Endothelial cell of umbilical vein (primary cell): ENCODE data around the gene SHCBP1L. TPM values are rescaled to one million over a fixed set of nuclear protein-coding genes. Genes with fewer than 3 reads are reported as not detected.

Experiments used
- BruUV-seq: library from RNA; stranded (reverse); fragments of 400-500 nt; replicated peaks from 2 replicates; lab custom pipeline; 2021; lab: Mats Ljungman, UMichigan
- CTCF ChIA-PET: fragments of 300-600, 350-600 bp; sonication (Branson Sonifier 250); formaldehyde crosslinking; loops from one replicate; lab custom pipeline; 2021; ENCODE audit warnings: antibody characterized with exemption, inconsistent platforms; lab: Charles Lee
- POLR2A ChIA-PET: fragments of 300-600, 350-600 bp; sonication (Branson Sonifier 250); formaldehyde crosslinking; loops from one replicate; lab custom pipeline; 2021; ENCODE audit warnings: antibody characterized with exemption, inconsistent platforms; lab: Charles Lee
- DNase-seq: peaks from one replicate; pipeline ENCODE4 v3.0.0-alpha.2; 2011; ENCODE audit warnings: low read depth, low spot score
- FAIRE-seq: peaks from 2 replicates; lab custom pipeline; 2011; peaks lifted over from hg19 to GRCh38; lab: Jason Lieb, UNC
- H2AFZ ChIP-seq: 2 replicates; pipeline ENCODE4 v1.6.0; 2012; ENCODE audit warnings: low read depth, low read length, control low read depth, inconsistent platforms
- H3K27ac ChIP-seq: 2 replicates; pipeline ENCODE4 v1.5.1; 2011; ENCODE audit warnings: low read depth, mild to moderate bottlenecking, control low read depth, low read length, moderate library complexity; ENCODE audit not compliant: insufficient read depth
- H3K27me3 ChIP-seq, 2 experiments: 2 replicates each; pipeline versions ENCODE4 v1.6.0 to v1.6.1; 2011; ENCODE audit warnings: low read length in 2 of 2, mixed read lengths in 1 of 2; ENCODE audit not compliant: control insufficient read depth in 2 of 2, insufficient read depth in 2 of 2
- H3K36me3 ChIP-seq, 2 experiments: 2 replicates in 1 of 2; 3 replicates in 1 of 2; pipeline ENCODE4 v1.5.1; 2011; ENCODE audit warnings: low read length in 2 of 2, mild to moderate bottlenecking in 1 of 2, moderate library complexity in 1 of 2; ENCODE audit not compliant: control insufficient read depth in 2 of 2, insufficient read depth in 2 of 2; ENCODE audit errors: extremely low read depth in 1 of 2
- H3K4me1 ChIP-seq: 3 replicates; pipeline ENCODE4 v1.5.1; 2011; ENCODE audit warnings: mild to moderate bottlenecking, low read length; ENCODE audit not compliant: control insufficient read depth, insufficient read depth; ENCODE audit errors: extremely low read depth
- H3K4me2 ChIP-seq: 2 replicates; pipeline ENCODE4 v1.6.1; 2011; ENCODE audit warnings: low read length, control low read depth, mixed read lengths; ENCODE audit not compliant: insufficient read depth
- H3K4me3 ChIP-seq, 3 experiments: fragments of 200-600 bp in 1 of 3; sonication (generic), shearing (Covaris generic) in 1 of 3; replicated peaks in 1 of 3; 2 replicates each; pipeline ENCODE4 v1.5.1; 2011 to 2016; ENCODE audit warnings: control low read depth in 3 of 3, low read length in 3 of 3, mild to moderate bottlenecking in 2 of 3, inconsistent platforms in 1 of 3, low read depth in 1 of 3, moderate library complexity in 1 of 3; ENCODE audit not compliant: insufficient read depth in 1 of 3
- H3K79me2 ChIP-seq: 2 replicates; pipeline ENCODE4 v1.6.0; 2012; ENCODE audit warnings: low read length, inconsistent platforms; ENCODE audit not compliant: control insufficient read depth, insufficient read depth
- H3K9ac ChIP-seq: replicated peaks from 2 replicates; pipeline ENCODE3; 2011; ENCODE audit warnings: low read length, control low read depth; ENCODE audit not compliant: insufficient read depth; ENCODE audit errors: extremely low read depth
- H3K9me1 ChIP-seq: replicated peaks from 3 replicates; pipeline ENCODE4 v1.6.0; 2011; ENCODE audit warnings: mild to moderate bottlenecking, low read length; ENCODE audit not compliant: control insufficient read depth, insufficient read depth; ENCODE audit errors: extremely low read depth
- H3K9me3 ChIP-seq: replicated peaks from 2 replicates; pipeline ENCODE4 v1.5.1; 2012; ENCODE audit warnings: low read length, inconsistent platforms; ENCODE audit not compliant: control insufficient read depth, insufficient read depth
- H4K20me1 ChIP-seq: replicated peaks from 2 replicates; pipeline ENCODE3; 2011; ENCODE audit warnings: mild to moderate bottlenecking, low read length; ENCODE audit not compliant: control insufficient read depth, insufficient read depth; ENCODE audit errors: extremely low read depth
- EZH2 ChIP-seq: IDR thresholded peaks from 2 replicates; pipeline ENCODE4 v1.6.1; 2012; ENCODE audit warnings: borderline replicate concordance, low read depth, mild to moderate bottlenecking, moderate library complexity, low read length, inconsistent platforms; ENCODE audit not compliant: severe bottlenecking
- FOS ChIP-seq: IDR thresholded peaks from 2 replicates; pipeline ENCODE4 v1.6.1; 2011; ENCODE audit warnings: mild to moderate bottlenecking, low read length, moderate library complexity, borderline replicate concordance; ENCODE audit not compliant: insufficient read depth
- GATA2 ChIP-seq: IDR thresholded peaks from 2 replicates; pipeline ENCODE4 v1.7.0; 2011; ENCODE audit warnings: low read depth, mild to moderate bottlenecking, moderate library complexity, mixed read lengths, low read length; ENCODE audit not compliant: insufficient read length, insufficient read depth
- JUN ChIP-seq: IDR thresholded peaks from 2 replicates; pipeline ENCODE4 v1.6.1; 2011; ENCODE audit warnings: borderline replicate concordance, low read depth; ENCODE audit not compliant: insufficient read length, insufficient read depth
- MYC ChIP-seq: IDR thresholded peaks from one replicate; pipeline ENCODE4 v1.6.1; 2011; ENCODE audit warnings: mild to moderate bottlenecking, low read depth, low read length
- POLR2A ChIP-seq: IDR thresholded peaks from 2 replicates; pipeline ENCODE4 v1.6.1; 2012; ENCODE audit warnings: low read depth, mild to moderate bottlenecking, control low read depth, low read length
- POLR2AphosphoS5 ChIP-seq: IDR thresholded peaks from 2 replicates; pipeline ENCODE4 v1.6.1; 2012; ENCODE audit warnings: low read depth, mild to moderate bottlenecking, control low read depth, low read length, moderate library complexity; ENCODE audit not compliant: insufficient read depth
- dilution Hi-C: fragments of 300-500 bp; cut with MboI; formaldehyde crosslinking; loops from one replicate; pipeline ENCODE4 v1.15.0; 2019; ENCODE audit warnings: low sequenced_read_pairs; ENCODE audit not compliant: extremely low pct_ligation_motif_present
- intact Hi-C: fragments of 100-400 bp; cut with micrococcal nuclease; formaldehyde crosslinking; loops from one replicate; pipeline ENCODE4 v1.10.0; 2022
- polyA plus RNA-seq, 4 experiments: library from polyadenylated mRNA; depleted of rRNA in 3 of 4; stranded (reverse) in 3 of 4; unstranded in 1 of 4; fragments of >200 nt; gene quantifications; 2 replicates each; pipeline versions ENCODE4 v1.2.1 to v1.2.3, GENCODE V29; 2011 to 2012; ENCODE audit warnings: missing spikeins in 1 of 4
- total RNA-seq: library from RNA; stranded (reverse); gene quantifications from 2 replicates; pipeline ENCODE4 v1.2.3, GENCODE V29; 2021
- TF ChIP-seq, protein P1 (sequence below), 2 donors: IDR thresholded peaks; 1 replicate in 1 of 2; 2 replicates in 1 of 2; pipeline ENCODE4 v1.5.1; 2011; ENCODE audit warnings: low read length in 2 of 2, mild to moderate bottlenecking in 2 of 2, moderate library complexity in 2 of 2, control low read depth in 1 of 2, inconsistent platforms in 1 of 2, low read depth in 1 of 2; ENCODE audit not compliant: insufficient read depth in 1 of 2; ENCODE audit errors: extremely low read depth in 1 of 2
- TF ChIP-seq, protein P2 (sequence below): IDR thresholded peaks from 2 replicates; pipeline ENCODE4 v1.6.1; 2011; ENCODE audit not compliant: insufficient read depth, insufficient read length

The SHCBP1L gene
- total and polyA plus RNA-seq, 2 donors (not counting 3 experiments of a cell fraction or from before 2014, with no cell fraction given): not detected

DNA sequence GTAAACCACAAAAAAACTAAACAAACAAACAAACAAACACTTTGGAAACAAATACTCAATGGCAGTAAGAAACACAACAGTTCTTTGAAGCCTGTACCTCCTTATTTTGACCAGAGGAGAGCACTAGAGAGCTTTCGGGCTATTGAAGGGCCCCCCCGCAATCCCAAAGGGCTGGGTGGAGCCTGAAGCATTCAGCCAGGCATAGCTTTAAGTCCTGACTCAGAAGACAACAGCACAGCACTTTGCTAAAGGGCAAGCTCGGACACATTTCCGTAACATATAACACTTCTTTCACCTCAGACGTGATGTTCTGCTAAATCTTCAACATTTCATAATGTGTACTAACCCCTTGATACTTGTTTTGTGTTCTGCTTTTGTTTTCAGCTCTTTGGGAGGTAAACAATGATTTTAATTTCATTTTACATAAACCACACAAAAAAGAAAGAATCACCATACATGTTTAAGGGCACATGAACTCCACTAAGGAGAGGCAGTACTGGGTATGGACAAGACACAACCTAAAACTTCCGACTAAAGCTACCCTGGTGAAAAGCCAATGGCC lies 9.7 kb upstream of the SHCBP1L start:
- peaks cover 6% of the 10 kb centered on the region for H3K4me1 ChIP-seq
- H3K9ac ChIP-seq: peak overlapping the region; percentile 74

More for the DNA sequence above, 9.7 kb upstream of the SHCBP1L start:
- H3K9me3 ChIP-seq: no peaks in the 10 kb centered on the region
- ChIA-PET POLR2A (interaction anchor here (0.9 to 1.2 kb wide), 3 partner anchors 60 to 272 kb away, joined by 3 to 4 read pairs (median 4); no protein-coding TSS in a partner anchor), CTCF (interaction anchor here (0.6 to 2.5 kb wide), 83 partner anchors 9 to 722 kb away, joined by 3 to 49 read pairs (median 4); partner anchors contain the start of gene SMG7)
- no peaks in the 10 kb centered on the region for H3K36me3 ChIP-seq
- dilution Hi-C loops: no loop called here
- no peaks in the 10 kb centered on the region for H3K79me2 ChIP-seq
- DNase-seq (peak; percentile 91), FAIRE-seq (peak; percentile 98)
- H3K27ac ChIP-seq: peak overlapping the region; percentile 73
- peak; percentile 63 for TF ChIP-seq POLR2A
- TF ChIP-seq GATA2: no peak
- TF ChIP-seq MYC: no peak
- no peak for TF ChIP-seq EZH2
- peak; percentile 62 for TF ChIP-seq POLR2AphosphoS5
- no peak for TF ChIP-seq JUN
- TF ChIP-seq, protein P1, sequence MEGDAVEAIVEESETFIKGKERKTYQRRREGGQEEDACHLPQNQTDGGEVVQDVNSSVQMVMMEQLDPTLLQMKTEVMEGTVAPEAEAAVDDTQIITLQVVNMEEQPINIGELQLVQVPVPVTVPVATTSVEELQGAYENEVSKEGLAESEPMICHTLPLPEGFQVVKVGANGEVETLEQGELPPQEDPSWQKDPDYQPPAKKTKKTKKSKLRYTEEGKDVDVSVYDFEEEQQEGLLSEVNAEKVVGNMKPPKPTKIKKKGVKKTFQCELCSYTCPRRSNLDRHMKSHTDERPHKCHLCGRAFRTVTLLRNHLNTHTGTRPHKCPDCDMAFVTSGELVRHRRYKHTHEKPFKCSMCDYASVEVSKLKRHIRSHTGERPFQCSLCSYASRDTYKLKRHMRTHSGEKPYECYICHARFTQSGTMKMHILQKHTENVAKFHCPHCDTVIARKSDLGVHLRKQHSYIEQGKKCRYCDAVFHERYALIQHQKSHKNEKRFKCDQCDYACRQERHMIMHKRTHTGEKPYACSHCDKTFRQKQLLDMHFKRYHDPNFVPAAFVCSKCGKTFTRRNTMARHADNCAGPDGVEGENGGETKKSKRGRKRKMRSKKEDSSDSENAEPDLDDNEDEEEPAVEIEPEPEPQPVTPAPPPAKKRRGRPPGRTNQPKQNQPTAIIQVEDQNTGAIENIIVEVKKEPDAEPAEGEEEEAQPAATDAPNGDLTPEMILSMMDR (IDR thresholded peaks at IDR 0.05; ENCODE audit: extremely low read depth in 1 of 2, insufficient read depth in 1 of 2, low read depth in 1 of 2, low read length in 2 of 2): peak; percentile 83 to 86
- TF ChIP-seq, protein P2, sequence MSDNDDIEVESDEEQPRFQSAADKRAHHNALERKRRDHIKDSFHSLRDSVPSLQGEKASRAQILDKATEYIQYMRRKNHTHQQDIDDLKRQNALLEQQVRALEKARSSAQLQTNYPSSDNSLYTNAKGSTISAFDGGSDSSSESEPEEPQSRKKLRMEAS: no peak
- no peak for TF ChIP-seq FOS
- intact Hi-C loops: loop anchor here (1.0 to 5.0 kb wide), 13 partner anchors 62 to 661 kb away; partner anchors contain the start of gene LAMC2
- no peaks in the 10 kb centered on the region for H4K20me1 ChIP-seq
- H2AFZ ChIP-seq: peak overlapping the region; percentile 88
- H3K4me2 ChIP-seq: peak overlapping the region; percentile 88
- H3K27me3 ChIP-seq: no peaks in the 10 kb centered on the region
- BruUV-seq: TSS peak; percentile 100
- no peaks in the 10 kb centered on the region for H3K9me1 ChIP-seq
- peak overlapping the region in 2 of 3 experiments; percentile 7 to 60 for H3K4me3 ChIP-seq
